ENCODE results near the gene S100P.

Gene S100P

GRCh38 chr4:6693231-6694176, at the start of gene S100P:
Gene S100P (plus strand): TSS chr4:6693878. CDS start chr4:6693933, 55 bp downstream.
- ATAC-seq (ENCODE audit: insufficient read depth, low read depth) (no peak), DNase-seq (no peak)
- TF ChIP-seq EZH2 (IDR thresholded peaks at IDR 0.05; ENCODE audit: borderline replicate concordance, low read depth, low read length, severe bottlenecking) = no peak
- Histone ChIP-seq H3K9me3 (ENCODE audit: insufficient read depth, low read length, severe bottlenecking) (no peaks in the 10 kb centered on the region), H3K27me3 (ENCODE audit: insufficient read depth, low read length, poor library complexity) (no peaks in the 10 kb centered on the region), H3K27ac (ENCODE audit: low read length) (no peak within 1 kb of the TSS), H3K36me3 (ENCODE audit: insufficient read depth, low read length) (no peaks in the 10 kb centered on the region), H3K9ac (ENCODE audit: low read depth, low read length) (no peak within 1 kb of the TSS), H2AFZ (ENCODE audit: low read depth, low read length) (no peak within 1 kb of the TSS), H3K4me1 (ENCODE audit: insufficient read depth, low read length) (peaks cover 18% of the 10 kb centered on the region), H4K20me1 (ENCODE audit: insufficient read depth, low read length) (no peaks in the 10 kb centered on the region), H3K4me3 (ENCODE audit: low read depth in 1 of 2, low read length in 2 of 2) (no peak within 1 kb of the TSS), H3K79me2 (ENCODE audit: insufficient read depth, low read length) (no peaks in the 10 kb centered on the region), H3K4me2 (ENCODE audit: insufficient read depth, low read length) (no peak within 1 kb of the TSS)

DNA sequence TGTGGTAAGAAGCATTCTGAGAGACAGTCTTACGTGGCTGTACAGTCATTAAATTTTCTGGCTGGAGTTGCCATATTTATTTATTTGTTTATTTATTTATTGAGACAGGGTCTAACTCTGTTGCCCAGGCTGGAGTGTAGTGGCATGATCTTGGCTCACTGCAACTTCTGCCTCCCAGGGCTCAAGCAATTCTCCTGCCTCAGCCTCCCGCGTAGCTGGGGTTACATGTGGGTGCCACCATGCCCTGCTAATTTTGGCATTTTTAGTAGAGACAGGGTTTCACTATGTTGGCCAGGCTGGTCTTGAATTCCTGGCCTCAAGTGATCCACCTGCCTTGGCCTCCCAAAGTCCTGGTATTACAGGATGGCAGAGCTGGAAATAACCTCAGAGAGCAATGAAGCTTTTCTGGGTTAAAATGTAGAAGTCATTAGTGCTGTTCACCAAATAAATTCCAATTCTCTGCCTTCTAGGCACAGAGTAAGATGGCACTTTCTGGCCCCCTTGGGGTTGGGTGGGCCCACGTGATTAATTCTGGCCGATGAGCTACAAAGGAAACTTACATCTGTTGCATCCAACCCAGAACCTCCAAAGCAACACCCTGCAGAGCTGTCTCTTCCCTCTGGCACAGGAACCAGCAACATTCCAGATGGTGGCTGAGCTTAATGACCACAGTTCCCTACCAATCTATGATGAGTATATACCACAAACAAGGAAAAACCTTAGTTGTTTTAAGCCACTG, 48.7 kb upstream of the S100P start:
- Histone ChIP-seq H3K36me3 (ENCODE audit: insufficient read depth, low read length) (peaks cover 33% of the 10 kb centered on the region), H3K27me3 (ENCODE audit: insufficient read depth, low read length, poor library complexity) (no peaks in the 10 kb centered on the region), H3K9me3 (ENCODE audit: insufficient read depth, low read length, severe bottlenecking) (no peaks in the 10 kb centered on the region), H3K9ac (ENCODE audit: low read depth, low read length) (no peak overlapping the region), H3K27ac (ENCODE audit: low read length) (no peak overlapping the region), H4K20me1 (ENCODE audit: insufficient read depth, low read length) (peaks cover 25% of the 10 kb centered on the region), H3K79me2 (ENCODE audit: insufficient read depth, low read length) (peaks cover 30% of the 10 kb centered on the region), H2AFZ (ENCODE audit: low read depth, low read length) (no peak overlapping the region), H3K4me3 (ENCODE audit: low read depth in 1 of 2, low read length in 2 of 2) (no peak overlapping the region), H3K4me1 (ENCODE audit: insufficient read depth, low read length) (peaks cover 24% of the 10 kb centered on the region), H3K4me2 (ENCODE audit: insufficient read depth, low read length) (no peak overlapping the region)
- TF ChIP-seq CTCF (IDR thresholded peaks at IDR 0.05; ENCODE audit: borderline replicate concordance, extremely low read depth, low read length, poor library complexity, severe bottlenecking) = no peak
- TF ChIP-seq EZH2 (IDR thresholded peaks at IDR 0.05; ENCODE audit: borderline replicate concordance, low read depth, low read length, severe bottlenecking) = no peak
- DNase-seq (no peak), ATAC-seq (ENCODE audit: insufficient read depth, low read depth) (no peak)

DNA sequence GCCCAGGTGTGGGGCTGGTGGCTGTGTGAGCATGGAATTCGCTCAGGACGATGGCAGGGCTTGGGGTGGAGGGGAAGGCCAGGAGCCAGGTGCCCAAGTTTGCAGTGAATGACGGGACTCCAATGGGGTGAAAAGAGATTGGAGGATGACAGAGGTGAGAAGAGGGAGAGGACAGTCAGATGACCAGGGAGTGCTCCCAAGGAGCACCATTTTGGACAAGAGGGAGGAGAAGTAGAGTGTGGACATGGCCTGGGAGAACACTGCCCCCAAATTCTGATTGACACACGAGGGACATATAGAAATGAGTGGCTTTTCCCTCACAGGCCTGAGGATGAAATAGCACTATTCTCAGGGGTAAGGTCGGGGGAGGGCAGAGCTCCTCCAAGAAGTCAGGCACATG, 46.5 kb upstream of the S100P start:
- Histone ChIP-seq H3K9me3 (ENCODE audit: insufficient read depth, low read length, severe bottlenecking) (no peaks in the 10 kb centered on the region), H3K79me2 (ENCODE audit: insufficient read depth, low read length) (peaks cover 10% of the 10 kb centered on the region), H3K36me3 (ENCODE audit: insufficient read depth, low read length) (peaks cover 18% of the 10 kb centered on the region), H3K4me1 (ENCODE audit: insufficient read depth, low read length) (peaks cover 13% of the 10 kb centered on the region), H2AFZ (ENCODE audit: low read depth, low read length) (no peak overlapping the region), H3K9ac (ENCODE audit: low read depth, low read length) (no peak overlapping the region), H3K4me2 (ENCODE audit: insufficient read depth, low read length) (no peak overlapping the region), H4K20me1 (ENCODE audit: insufficient read depth, low read length) (peaks cover 9% of the 10 kb centered on the region), H3K27ac (ENCODE audit: low read length) (no peak overlapping the region), H3K4me3 (ENCODE audit: low read depth in 1 of 2, low read length in 2 of 2) (no peak overlapping the region), H3K27me3 (ENCODE audit: insufficient read depth, low read length, poor library complexity) (no peaks in the 10 kb centered on the region)
- ATAC-seq (ENCODE audit: insufficient read depth, low read depth) (no peak), DNase-seq (no peak)
- no peak for TF ChIP-seq CTCF (IDR thresholded peaks at IDR 0.05; ENCODE audit: borderline replicate concordance, extremely low read depth, low read length, poor library complexity, severe bottlenecking)
- no peak for TF ChIP-seq EZH2 (IDR thresholded peaks at IDR 0.05; ENCODE audit: borderline replicate concordance, low read depth, low read length, severe bottlenecking)

Data from DND-41 (cell line).